Stimulated activated CD4-positive, alpha-beta T cell treated with anti-CD3 and anti-CD28 coated beads, Interleukin-15, amount 100 ng/mL, for 48 hours (primary cell): ENCODE results near the gene CPEB1.
"Not testable (repeated sequence)": the region's sequence is repeated elsewhere in the genome, so short reads cannot be mapped to it uniquely, and the experiment has no call there.

Experiments
- DNase-seq, 2 donors: peaks; one replicate each; pipeline ENCODE4 v3.0.0-alpha.2; 2020; ENCODE audit warnings: low read depth in 2 of 2

Gene CPEB1

GRCh38 chr15:82545002-82545401 is 102.2 kb downstream of the CPEB1 start:
- no peak for DNase-seq

- DNase-seq: no peak
Measured at GRCh38 chr15:82544431-82544830, 102.7 kb downstream of the CPEB1 start.

GRCh38 chr15:82543160-82543559 is 104.0 kb downstream of the CPEB1 start:
- no peak for DNase-seq

GRCh38 chr15:82540984-82541431 is 106.2 kb downstream of the CPEB1 start:
- DNase-seq: no peak

GRCh38 chr15:82540055-82540983 is 106.8 kb downstream of the CPEB1 start, which contains the start of gene RPS17:
Gene RPS17, minus strand, starts transcription at chr15:82540457. Its CDS starts 29 bp downstream, at chr15:82540428.
- peak; percentile 93 to 97 for DNase-seq

- no peak for DNase-seq
Measured at GRCh38 chr15:82539691-82540054, 107.5 kb downstream of the CPEB1 start.

- DNase-seq: no peak
Measured at GRCh38 chr15:82538961-82539690, 108.0 kb downstream of the CPEB1 start.

- DNase-seq: no peak
Measured at GRCh38 chr15:82537351-82537908, 109.7 kb downstream of the CPEB1 start.

GRCh38 chr15:82536409-82537350 is 110.5 kb downstream of the CPEB1 start:
- no peak for DNase-seq

GRCh38 chr15:82535566-82536408 is 111.4 kb downstream of the CPEB1 start:
- DNase-seq: no peak

- DNase-seq: not testable (repeated sequence)
Measured at GRCh38 chr15:82535151-82535550, 112.0 kb downstream of the CPEB1 start.

GRCh38 chr15:82534457-82534861 is 112.7 kb downstream of the CPEB1 start:
- not testable (repeated sequence) for DNase-seq

- DNase-seq: no peak
Measured at GRCh38 chr15:82533801-82534200, 113.4 kb downstream of the CPEB1 start.

GRCh38 chr15:82532991-82533481 is 114.1 kb downstream of the CPEB1 start:
- no peak for DNase-seq

GRCh38 chr15:82532383-82532990 is 114.7 kb downstream of the CPEB1 start:
- no peak for DNase-seq

- DNase-seq: no peak
Measured at GRCh38 chr15:82531496-82532382, 115.4 kb downstream of the CPEB1 start.

GRCh38 chr15:82530606-82531379 is 116.4 kb downstream of the CPEB1 start:
- peak in 1 of 2 donors; percentile 57 for DNase-seq

GRCh38 chr15:82530006-82530405 is 117.2 kb downstream of the CPEB1 start:
- no peak for DNase-seq
